ENCODE data around the gene DNAAF5.

Gene DNAAF5

DNA sequence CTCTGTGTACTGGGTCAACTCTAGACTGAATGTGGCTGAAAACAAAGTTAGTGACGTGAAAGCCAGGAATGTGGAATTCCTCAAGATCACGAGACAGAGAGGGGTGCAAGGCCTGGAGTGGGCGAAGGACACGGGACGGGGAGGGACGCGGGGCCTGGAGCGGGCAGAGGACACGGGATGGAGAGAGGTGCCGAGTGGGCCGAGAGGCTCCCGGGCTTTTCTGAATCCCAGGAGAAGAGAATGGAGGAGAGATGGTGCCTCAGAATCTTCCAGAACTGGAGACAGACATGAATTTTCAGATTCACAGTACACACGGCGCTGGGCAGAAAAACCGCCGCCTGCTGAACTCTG is 51.2 kb downstream of the DNAAF5 start:
- Histone ChIP-seq H3K9ac (ENCODE audit: low read depth, low read length, poor library complexity, severe bottlenecking) (no peak overlapping the region), H3F3A (ENCODE audit: low read depth) (no peaks in the 10 kb centered on the region), H3K4me1 (ENCODE audit: insufficient read depth, low read length, poor library complexity, severe bottlenecking) (no peaks in the 10 kb centered on the region), H3K4me2 (ENCODE audit: low read depth, low read length, poor library complexity, severe bottlenecking) (no peak overlapping the region), H4K20me1 (ENCODE audit: insufficient read depth, low read length, poor library complexity, severe bottlenecking) (no peaks in the 10 kb centered on the region), H3K79me2 (ENCODE audit: insufficient read depth, low read length) (no peaks in the 10 kb centered on the region), H3K4me3 (ENCODE audit: low read length, poor library complexity, severe bottlenecking) (no peak overlapping the region), H2AFZ (ENCODE audit: low read length) (no peak overlapping the region), H3K36me3 (ENCODE audit: insufficient read depth, low read length) (peaks cover 18% of the 10 kb centered on the region; the same call in 1 of the 2 replicates), H3K9me2 (replicated peaks; ENCODE audit: low read depth, low read length) (no peaks in the 10 kb centered on the region), H3K9me3 (ENCODE audit: insufficient read depth, low read depth, low read length) (no peaks in the 10 kb centered on the region), H3K27me3 (ENCODE audit: insufficient read depth, low read length, poor library complexity, severe bottlenecking) (no peaks in the 10 kb centered on the region)
- TF ChIP-seq, protein P1, sequence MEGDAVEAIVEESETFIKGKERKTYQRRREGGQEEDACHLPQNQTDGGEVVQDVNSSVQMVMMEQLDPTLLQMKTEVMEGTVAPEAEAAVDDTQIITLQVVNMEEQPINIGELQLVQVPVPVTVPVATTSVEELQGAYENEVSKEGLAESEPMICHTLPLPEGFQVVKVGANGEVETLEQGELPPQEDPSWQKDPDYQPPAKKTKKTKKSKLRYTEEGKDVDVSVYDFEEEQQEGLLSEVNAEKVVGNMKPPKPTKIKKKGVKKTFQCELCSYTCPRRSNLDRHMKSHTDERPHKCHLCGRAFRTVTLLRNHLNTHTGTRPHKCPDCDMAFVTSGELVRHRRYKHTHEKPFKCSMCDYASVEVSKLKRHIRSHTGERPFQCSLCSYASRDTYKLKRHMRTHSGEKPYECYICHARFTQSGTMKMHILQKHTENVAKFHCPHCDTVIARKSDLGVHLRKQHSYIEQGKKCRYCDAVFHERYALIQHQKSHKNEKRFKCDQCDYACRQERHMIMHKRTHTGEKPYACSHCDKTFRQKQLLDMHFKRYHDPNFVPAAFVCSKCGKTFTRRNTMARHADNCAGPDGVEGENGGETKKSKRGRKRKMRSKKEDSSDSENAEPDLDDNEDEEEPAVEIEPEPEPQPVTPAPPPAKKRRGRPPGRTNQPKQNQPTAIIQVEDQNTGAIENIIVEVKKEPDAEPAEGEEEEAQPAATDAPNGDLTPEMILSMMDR (conservative IDR thresholded peaks at IDR 0.05; ENCODE audit: low read length) = no peak
- no peak for TF ChIP-seq EZH2phosphoT487 (IDR thresholded peaks at IDR 0.05; ENCODE audit: borderline replicate concordance)

DNA sequence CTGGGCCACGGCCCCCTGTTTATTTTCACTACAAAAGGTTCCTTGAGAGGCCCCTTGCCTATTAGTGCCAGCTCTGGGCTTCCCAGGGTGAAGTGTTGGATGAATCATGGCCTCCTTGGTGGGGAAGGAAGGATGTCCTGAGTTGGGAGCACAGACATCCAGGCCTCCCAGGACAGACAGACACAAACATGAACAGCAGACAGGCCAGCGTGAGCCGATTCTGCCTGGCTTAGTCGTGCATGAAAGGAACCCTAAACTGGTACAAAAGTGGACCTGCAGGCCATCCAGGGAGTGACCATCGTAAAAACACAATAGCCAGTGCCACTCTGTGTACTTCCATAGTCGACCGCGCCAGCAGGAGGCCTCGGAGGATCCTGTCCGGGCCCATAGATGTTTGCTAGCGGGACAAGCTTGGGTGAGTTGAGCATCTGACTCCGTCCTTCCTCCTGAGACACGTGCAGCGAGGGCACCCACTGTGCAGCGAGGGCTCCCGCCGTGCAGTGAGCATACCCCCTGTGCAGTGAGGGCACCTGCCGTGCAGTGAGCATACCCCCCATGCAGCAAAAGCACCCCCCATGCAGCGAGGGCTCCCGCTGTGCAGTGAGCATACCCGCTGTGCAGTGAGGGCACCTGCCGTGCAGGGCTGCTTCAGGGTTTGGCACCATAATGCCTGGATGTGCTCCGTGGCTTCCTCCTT is 51.9 kb downstream of the DNAAF5 start:
- Histone ChIP-seq H3K36me3 (ENCODE audit: insufficient read depth, low read length) (peaks cover 18% of the 10 kb centered on the region; the same call in 1 of the 2 replicates), H3K9ac (ENCODE audit: low read depth, low read length, poor library complexity, severe bottlenecking) (no peak overlapping the region), H3K4me1 (ENCODE audit: insufficient read depth, low read length, poor library complexity, severe bottlenecking) (no peaks in the 10 kb centered on the region), H4K20me1 (ENCODE audit: insufficient read depth, low read length, poor library complexity, severe bottlenecking) (no peaks in the 10 kb centered on the region), H3K4me3 (ENCODE audit: low read length, poor library complexity, severe bottlenecking) (no peak overlapping the region), H3K9me3 (ENCODE audit: insufficient read depth, low read depth, low read length) (no peaks in the 10 kb centered on the region), H3F3A (ENCODE audit: low read depth) (no peaks in the 10 kb centered on the region), H2AFZ (ENCODE audit: low read length) (no peak overlapping the region), H3K9me2 (replicated peaks; ENCODE audit: low read depth, low read length) (no peaks in the 10 kb centered on the region), H3K79me2 (ENCODE audit: insufficient read depth, low read length) (no peaks in the 10 kb centered on the region), H3K27me3 (ENCODE audit: insufficient read depth, low read length, poor library complexity, severe bottlenecking) (no peaks in the 10 kb centered on the region), H3K4me2 (ENCODE audit: low read depth, low read length, poor library complexity, severe bottlenecking) (no peak overlapping the region)
- TF ChIP-seq EZH2phosphoT487 (IDR thresholded peaks at IDR 0.05; ENCODE audit: borderline replicate concordance) = no peak
- TF ChIP-seq, protein P1 (conservative IDR thresholded peaks at IDR 0.05; ENCODE audit: low read length) = no peak

DNA sequence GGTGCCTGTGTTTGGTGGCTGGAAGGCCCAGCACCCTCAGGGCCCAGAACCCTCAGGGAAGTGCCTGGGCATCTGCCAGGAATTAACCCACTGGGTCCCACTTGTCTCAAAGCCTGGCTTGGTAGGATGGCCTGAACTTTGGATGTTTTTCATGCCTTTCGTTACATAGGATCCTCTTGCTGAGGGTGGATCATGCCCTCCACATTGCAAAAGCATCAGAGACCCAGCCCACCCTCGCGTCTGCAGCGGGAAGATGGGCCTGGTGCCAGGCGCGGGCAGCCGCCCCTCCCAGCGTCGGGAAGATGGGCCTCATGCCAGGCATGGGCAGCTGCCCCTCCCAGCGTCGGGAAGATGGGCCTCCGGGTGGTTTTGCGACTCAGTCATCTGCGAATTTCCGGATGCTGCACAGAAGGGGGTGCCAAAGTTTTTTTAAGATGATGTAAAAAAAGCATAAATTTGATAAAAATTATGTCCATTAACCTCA is 52.5 kb downstream of the DNAAF5 start:
- Histone ChIP-seq H3K9ac (ENCODE audit: low read depth, low read length, poor library complexity, severe bottlenecking) (no peak overlapping the region), H4K20me1 (ENCODE audit: insufficient read depth, low read length, poor library complexity, severe bottlenecking) (no peaks in the 10 kb centered on the region), H3K4me1 (ENCODE audit: insufficient read depth, low read length, poor library complexity, severe bottlenecking) (no peaks in the 10 kb centered on the region), H3K9me3 (ENCODE audit: insufficient read depth, low read depth, low read length) (no peaks in the 10 kb centered on the region), H3K9me2 (replicated peaks; ENCODE audit: low read depth, low read length) (no peaks in the 10 kb centered on the region), H3K36me3 (ENCODE audit: insufficient read depth, low read length) (peaks cover 18% of the 10 kb centered on the region; the same call in 1 of the 2 replicates), H2AFZ (ENCODE audit: low read length) (no peak overlapping the region), H3K4me2 (ENCODE audit: low read depth, low read length, poor library complexity, severe bottlenecking) (no peak overlapping the region), H3K27me3 (ENCODE audit: insufficient read depth, low read length, poor library complexity, severe bottlenecking) (no peaks in the 10 kb centered on the region), H3K79me2 (ENCODE audit: insufficient read depth, low read length) (no peaks in the 10 kb centered on the region), H3K4me3 (ENCODE audit: low read length, poor library complexity, severe bottlenecking) (no peak overlapping the region), H3F3A (ENCODE audit: low read depth) (no peaks in the 10 kb centered on the region)
- TF ChIP-seq, protein P1 (conservative IDR thresholded peaks at IDR 0.05; ENCODE audit: low read length) = no peak
- no peak for TF ChIP-seq EZH2phosphoT487 (IDR thresholded peaks at IDR 0.05; ENCODE audit: borderline replicate concordance)
